Placental epithelial cell (primary cell): ENCODE measurements around the gene TUBB3. TPM values are rescaled to one million over a fixed set of nuclear protein-coding genes. Genes with fewer than 3 reads are reported as not detected.

Experiments
- total RNA-seq: library from RNA; depleted of rRNA; stranded (reverse); fragments of >200 nt; gene quantifications from 2 replicates; pipeline ENCODE4 v1.2.3, GENCODE V29; 2012

The TUBB3 gene
- total RNA-seq: 85.2 and 182 TPM in 2 replicates

DNA sequence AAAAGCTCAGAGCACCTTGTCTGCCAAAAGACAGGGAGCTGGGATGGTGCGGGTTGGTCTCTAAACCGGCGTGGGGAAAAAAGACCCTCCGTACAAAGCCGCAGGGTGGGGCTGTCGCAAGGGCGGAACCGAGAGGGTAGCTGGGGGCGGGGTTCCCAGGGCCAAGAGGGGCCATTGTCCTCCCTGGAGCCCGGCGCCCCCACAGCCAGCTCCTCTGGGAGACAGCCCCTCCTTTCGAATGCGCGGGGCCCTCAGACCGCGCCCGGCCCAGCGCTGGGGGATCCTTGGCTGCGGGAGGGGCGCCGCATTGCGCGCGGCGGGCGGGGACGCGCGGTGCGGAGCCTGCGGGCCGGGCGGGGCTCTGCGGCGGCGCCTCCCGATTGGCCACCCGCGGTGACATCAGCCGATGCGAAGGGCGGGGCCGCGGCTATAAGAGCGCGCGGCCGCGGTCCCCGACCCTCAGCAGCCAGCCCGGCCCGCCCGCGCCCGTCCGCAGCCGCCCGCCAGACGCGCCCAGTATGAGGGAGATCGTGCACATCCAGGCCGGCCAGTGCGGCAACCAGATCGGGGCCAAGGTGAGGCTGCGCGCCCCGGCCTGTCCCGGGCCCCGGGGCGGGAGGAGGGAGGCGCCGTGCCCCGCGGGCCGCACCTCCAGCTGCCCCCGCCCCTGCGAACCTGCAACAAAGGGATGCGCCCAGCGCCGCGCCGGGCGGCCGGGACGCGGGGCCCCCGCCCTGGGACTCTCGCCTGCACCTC lies at the start of gene TUBB3:
TSS of gene TUBB3 (plus strand) at position 459 of the 756 bp plus-strand sequence. CDS start at position 519, 60 bp downstream.

DNA sequence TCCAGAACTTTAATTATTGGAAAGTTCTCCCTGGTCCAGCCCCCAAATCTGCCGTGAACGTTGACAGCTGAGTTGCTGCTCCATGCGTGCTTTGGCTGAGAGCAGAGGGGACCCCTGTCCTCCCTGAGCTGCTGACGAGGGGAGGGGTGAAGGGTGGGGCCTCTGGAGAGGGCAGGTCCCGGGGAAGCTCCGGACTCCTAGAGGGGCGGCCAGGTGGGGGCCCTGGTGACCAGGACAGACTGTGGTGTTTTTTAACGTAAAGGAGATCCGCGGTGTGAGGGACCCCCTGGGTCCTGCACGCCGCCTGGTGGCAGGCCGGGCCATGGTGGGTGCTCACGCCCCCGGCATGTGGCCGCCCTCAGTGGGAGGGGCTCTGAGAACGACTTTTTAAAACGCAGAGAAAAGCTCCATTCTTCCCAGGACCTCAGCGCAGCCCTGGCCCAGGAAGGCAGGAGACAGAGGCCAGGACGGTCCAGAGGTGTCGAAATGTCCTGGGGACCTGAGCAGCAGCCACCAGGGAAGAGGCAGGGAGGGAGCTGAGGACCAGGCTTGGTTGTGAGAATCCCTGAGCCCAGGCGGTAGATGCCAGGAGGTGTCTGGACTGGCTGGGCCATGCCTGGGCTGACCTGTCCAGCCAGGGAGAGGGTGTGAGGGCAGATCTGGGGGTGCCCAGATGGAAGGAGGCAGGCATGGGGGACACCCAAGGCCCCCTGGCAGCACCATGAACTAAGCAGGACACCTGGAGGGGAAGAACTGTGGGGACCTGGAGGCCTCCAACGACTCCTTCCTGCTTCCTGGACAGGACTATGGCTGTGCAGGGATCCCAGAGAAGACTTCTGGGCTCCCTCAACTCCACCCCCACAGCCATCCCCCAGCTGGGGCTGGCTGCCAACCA lies 4.4 kb upstream of the TUBB3 start, which contains the start of gene MC1R:
TSS of gene MC1R (plus strand) at position 410 of the 895 bp plus-strand sequence. CDS start at position 807, 397 bp downstream.

Other genes starting within 250 kb of the TUBB3 start
- gene CDK10, start 236.7 kb upstream of the TUBB3 start, total RNA-seq: 37.3 and 48.9 TPM in 2 replicates
- 6.3 and 10.7 TPM in 2 replicates for gene SPATA2L, start 221.6 kb upstream of the TUBB3 start, total RNA-seq
- 9.8 and 10.2 TPM in 2 replicates for gene VPS9D1, start 202.4 kb upstream of the TUBB3 start, total RNA-seq
- 14.7 and 18.8 TPM in 2 replicates for gene ZNF276, start 201.8 kb upstream of the TUBB3 start, total RNA-seq
- 9.4 and 11.0 TPM in 2 replicates for gene FANCA, start 106.7 kb upstream of the TUBB3 start, total RNA-seq
- 6.1 and 10.2 TPM in 2 replicates for gene SPIRE2, start 94.9 kb upstream of the TUBB3 start, total RNA-seq
- gene TCF25, start 49.8 kb upstream of the TUBB3 start, total RNA-seq: 254 and 342 TPM in 2 replicates
- 9.3 and 12.2 TPM in 2 replicates for gene MC1R, start 4.5 kb upstream of the TUBB3 start, total RNA-seq
- gene DEF8, start 25.4 kb downstream of the TUBB3 start, total RNA-seq: 34.2 and 103 TPM in 2 replicates
- gene DBNDD1, start 96.1 kb downstream of the TUBB3 start, total RNA-seq: under 0.01 and 0.11 TPM in 2 replicates
- gene PRDM7, start 154.0 kb downstream of the TUBB3 start, total RNA-seq: not detected in 2 replicates